ENCODE data around the gene CDC73.

GRCh38 chr1:193229136-193229535 is 107.3 kb downstream of the CDC73 start:
- no peak for TF ChIP-seq CTCF (IDR thresholded peaks at IDR 0.05; ENCODE audit: low read length)
- TF ChIP-seq EZH2 (optimal IDR thresholded peaks at IDR 0.05; ENCODE audit: low read depth, low read length), result no peak

Measured in MM.1S (cell line).